Inflammatory macrophage (primary cell): ENCODE results near the gene SMARCA4.
A peak's percentile ranks its signal among the peaks of the same experiment; 100 is the strongest.
"Not testable (repeated sequence)": the region's sequence is repeated elsewhere in the genome, so short reads cannot be mapped to it uniquely, and the experiment has no call there.

Experiments
- DNase-seq, 2 donors: peaks; one replicate each; pipeline ENCODE4 v3.0.0-alpha.2; 2020 to 2022

Gene SMARCA4

DNA sequence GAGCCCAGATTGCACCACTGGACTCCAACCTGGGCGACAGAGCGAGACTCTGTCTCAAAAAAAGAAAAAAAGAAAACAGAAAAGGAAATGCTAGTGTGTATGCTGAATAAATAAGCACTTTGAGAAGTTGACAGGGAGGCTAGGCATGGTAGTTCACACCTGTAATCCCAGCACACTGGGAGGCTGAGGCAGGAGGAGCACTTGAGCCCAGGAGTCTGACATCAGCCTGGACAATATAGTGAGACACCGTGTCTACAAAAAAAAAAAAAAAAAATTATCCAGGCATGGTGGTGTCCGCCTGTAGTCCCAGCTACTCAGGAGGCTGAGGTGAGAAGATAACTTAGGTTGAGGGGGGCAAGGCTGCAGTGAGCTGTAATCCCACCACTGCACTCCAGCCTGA, 109.3 kb downstream of the SMARCA4 start:
- no peak for DNase-seq

- no peak for DNase-seq
Observed at GRCh38 chr19:11073568-11073967, 112.7 kb downstream of the SMARCA4 start.

DNA sequence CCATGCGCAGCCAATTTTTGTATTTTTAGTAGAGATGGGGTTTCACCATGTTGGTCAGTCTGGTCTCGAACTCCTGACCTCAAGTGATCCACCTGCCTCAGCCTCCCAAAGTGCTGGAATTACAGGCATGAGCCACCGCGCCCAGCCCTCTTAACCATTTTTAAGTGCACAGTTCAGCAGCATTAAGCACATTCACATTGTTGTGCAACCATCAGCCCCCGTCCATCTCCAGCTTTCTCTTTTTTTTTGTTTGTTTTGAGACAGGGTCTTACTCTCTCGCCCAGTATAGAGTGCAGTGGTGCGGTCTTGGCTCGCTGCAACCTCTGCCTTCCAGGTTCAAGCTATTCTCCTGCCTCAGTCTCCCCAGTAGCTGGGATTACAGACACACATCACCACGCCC, 116.0 kb downstream of the SMARCA4 start:
- DNase-seq, result not testable (repeated sequence)

DNA sequence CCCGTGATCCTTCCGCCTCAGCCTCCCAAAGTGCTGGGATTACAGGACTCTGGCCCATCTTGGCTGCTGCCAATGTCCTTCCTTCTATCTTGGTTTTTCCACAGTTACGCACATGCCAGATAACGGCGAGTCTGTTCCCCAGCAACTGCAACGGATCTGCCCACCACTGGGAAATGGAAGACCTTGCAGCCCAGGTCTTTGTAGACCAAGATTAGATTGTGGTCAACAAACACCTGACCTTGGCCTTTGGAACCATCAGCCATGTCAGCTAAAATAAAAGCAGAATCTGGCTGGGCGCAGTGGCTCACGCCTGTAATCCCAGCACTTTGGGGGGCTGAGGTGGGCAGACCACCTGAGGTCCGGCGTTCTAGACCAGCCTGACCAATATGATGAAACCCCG, 118.1 kb downstream of the SMARCA4 start:
- DNase-seq, result no peak

- DNase-seq, result no peak
Observed at GRCh38 chr19:11079999-11080398, 119.2 kb downstream of the SMARCA4 start.

DNA sequence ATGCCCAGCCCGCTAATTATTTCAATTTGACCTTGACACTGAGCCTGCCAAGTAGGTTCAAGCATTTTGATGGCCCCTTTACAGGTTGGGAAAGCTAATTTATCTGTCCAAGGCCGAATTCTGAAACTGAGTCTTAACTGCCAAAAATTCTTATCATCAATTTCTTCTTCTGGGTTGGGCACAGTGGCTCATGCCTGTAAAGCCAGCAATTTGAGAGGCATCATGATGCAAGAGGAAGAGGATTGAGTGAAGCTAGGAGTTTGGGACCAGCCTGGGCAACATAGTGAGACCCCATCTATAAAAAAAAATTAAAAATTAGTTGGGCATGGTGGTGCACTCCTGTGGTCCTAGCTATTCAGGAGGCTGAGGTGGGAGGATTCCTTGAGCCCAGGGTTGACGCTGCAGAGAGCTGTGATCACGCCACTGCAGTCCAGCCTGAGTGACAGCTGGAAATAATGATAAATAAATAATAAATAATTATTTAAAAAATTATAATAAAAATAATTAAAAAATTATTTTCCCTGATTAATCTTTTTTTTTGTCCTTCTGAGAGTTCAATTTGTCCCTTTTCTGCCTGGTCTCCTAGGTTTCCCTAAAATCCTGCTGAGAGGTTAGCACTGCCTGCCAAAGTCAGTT, 127.2 kb downstream of the SMARCA4 start:
- no peak for DNase-seq

DNA sequence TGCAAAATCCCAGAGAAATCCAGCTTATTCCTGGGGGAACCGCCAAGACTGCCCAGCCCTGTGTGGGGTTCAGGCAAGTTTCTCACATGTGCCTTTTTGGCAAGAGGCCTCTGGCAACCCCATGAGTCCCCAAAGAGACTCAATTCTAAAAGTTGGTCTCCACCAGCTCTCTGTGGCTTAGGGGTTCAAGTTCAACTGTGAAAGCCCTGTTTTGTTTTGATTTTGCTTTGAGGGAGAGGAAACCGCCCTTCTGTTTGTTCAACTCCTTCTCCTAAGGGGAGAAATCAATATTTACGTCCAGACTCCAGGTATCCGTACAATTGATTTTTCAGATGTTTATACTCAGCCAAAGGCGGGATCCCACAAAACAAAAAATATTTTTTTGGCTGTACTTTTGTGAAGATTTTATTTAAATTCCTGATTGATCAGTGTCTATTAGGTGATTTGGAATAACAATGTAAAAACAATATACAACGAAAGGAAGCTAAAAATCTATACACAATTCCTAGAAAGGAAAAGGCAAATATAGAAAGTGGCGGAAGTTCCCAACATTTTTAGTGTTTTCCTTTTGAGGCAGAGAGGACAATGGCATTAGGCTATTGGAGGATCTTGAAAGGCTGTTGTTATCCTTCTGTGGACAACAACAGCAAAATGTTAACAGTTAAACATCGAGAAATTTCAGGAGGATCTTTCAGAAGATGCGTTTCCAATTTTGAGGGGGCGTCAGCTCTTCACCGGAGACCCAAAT, 127.8 kb downstream of the SMARCA4 start:
- DNase-seq, result no peak

- DNase-seq, result peak; percentile 95 to 97
Observed at GRCh38 chr19:11089254-11090013, 128.6 kb downstream of the SMARCA4 start, which contains the start of gene LDLR. Gene LDLR (plus strand): TSS chr19:11089463. CDS start chr19:11089549, 86 bp downstream.

- not testable (repeated sequence) for DNase-seq
Observed at GRCh38 chr19:11090014-11090263, 129.1 kb downstream of the SMARCA4 start.

GRCh38 chr19:11090264-11090996, 129.6 kb downstream of the SMARCA4 start:
- peak; percentile 95 to 97 for DNase-seq

GRCh38 chr19:11090997-11091702, 130.3 kb downstream of the SMARCA4 start:
- no peak for DNase-seq

- DNase-seq, result peak; percentile 68 to 82
Observed at GRCh38 chr19:11091703-11092153, 130.9 kb downstream of the SMARCA4 start.

DNA sequence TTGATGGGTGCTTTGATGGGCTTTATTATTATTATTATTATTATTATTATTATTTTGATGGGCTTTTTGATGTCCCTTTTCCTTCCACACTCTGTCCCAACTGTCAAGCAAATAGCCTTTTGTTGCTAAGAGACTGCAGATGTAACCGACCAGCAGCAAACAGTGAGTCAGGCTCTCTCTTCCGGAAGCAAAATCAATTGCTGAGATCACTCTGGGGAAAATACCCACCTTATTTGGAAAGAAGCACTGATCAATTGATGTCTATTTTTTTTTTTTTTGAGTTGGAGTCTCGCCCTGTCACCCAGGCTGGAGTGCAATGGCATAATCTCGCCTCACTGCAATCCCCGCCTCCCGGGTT, 131.3 kb downstream of the SMARCA4 start:
- DNase-seq, result peak in 1 of 2 donors; percentile 48

DNA sequence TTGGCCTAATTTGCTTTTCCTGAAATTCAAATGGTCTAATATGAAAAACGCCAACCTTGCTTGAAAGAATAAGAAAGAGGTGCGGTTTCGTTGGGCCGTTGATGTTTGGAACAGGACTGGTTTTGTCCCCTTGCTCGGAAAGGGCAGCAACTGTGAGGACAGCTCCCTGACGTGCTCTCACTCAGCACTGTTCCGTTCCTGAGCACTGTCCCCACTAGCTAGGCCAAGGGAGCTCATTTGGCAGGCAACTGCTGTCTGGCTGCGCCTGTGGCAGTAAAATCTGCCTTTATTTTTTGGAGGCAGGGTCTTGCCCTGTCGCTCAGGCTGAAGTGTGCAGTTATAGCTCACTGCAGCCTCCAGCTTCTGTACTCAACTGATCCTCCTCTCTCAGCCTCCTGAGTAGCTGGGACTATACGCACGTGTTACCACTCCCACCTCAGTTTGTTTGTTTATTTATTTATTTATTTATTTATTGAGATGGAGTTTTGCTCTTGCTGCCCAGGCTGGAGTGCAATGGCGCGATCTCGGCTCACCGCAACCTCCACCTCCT, 132.9 kb downstream of the SMARCA4 start:
- no peak for DNase-seq

GRCh38 chr19:11094520-11094894, 133.7 kb downstream of the SMARCA4 start:
- no peak for DNase-seq

- peak; percentile 25 to 30 for DNase-seq
Observed at GRCh38 chr19:11096210-11096841, 135.5 kb downstream of the SMARCA4 start.

- DNase-seq, result not testable (repeated sequence)
Observed at GRCh38 chr19:11097367-11097766, 136.5 kb downstream of the SMARCA4 start.

GRCh38 chr19:11098327-11098726, 137.5 kb downstream of the SMARCA4 start:
- no peak for DNase-seq

GRCh38 chr19:11098861-11099260, 138.0 kb downstream of the SMARCA4 start:
- DNase-seq, result no peak

DNA sequence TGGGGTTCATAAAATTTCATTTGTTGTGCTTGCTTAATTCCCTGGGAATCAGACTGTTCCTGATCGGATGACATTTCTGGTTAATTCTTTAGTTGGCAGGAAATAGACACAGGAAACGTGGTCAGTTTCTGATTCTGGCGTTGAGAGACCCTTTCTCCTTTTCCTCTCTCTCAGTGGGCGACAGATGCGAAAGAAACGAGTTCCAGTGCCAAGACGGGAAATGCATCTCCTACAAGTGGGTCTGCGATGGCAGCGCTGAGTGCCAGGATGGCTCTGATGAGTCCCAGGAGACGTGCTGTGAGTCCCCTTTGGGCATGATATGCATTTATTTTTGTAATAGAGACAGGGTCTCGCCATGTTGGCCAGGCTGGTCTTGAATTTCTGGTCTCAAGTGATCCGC, 139.2 kb downstream of the SMARCA4 start:
- DNase-seq, result no peak

DNA sequence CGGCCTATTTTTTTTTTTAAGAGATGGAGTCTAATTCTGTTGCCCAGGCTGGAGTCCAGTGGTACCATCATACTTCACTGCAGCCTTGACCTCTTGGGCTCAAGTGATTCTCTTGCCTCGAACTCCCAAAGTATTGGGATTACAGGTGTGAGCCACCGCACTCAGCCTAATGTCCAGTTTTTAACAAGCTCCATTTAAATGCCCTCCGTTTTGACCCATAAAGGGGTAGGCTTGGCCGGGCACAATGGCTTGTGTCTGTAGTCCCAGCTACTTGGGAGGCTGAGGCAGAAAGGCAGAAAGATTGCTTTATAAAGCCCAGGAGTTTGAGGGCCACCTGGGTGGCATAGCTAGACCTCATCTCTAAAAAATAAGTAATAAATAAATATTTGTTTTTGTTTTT, 140.2 kb downstream of the SMARCA4 start:
- no peak for DNase-seq

- no peak for DNase-seq
Observed at GRCh38 chr19:11102944-11103343, 142.1 kb downstream of the SMARCA4 start.
